Brain pericyte (primary cell): ENCODE measurements around the gene PRR35.

Experiments
- DNase-seq: peaks from one replicate; pipeline ENCODE4 v3.0.0-alpha.2; 2012; ENCODE audit warnings: low read depth, low spot score

Gene PRR35

DNA sequence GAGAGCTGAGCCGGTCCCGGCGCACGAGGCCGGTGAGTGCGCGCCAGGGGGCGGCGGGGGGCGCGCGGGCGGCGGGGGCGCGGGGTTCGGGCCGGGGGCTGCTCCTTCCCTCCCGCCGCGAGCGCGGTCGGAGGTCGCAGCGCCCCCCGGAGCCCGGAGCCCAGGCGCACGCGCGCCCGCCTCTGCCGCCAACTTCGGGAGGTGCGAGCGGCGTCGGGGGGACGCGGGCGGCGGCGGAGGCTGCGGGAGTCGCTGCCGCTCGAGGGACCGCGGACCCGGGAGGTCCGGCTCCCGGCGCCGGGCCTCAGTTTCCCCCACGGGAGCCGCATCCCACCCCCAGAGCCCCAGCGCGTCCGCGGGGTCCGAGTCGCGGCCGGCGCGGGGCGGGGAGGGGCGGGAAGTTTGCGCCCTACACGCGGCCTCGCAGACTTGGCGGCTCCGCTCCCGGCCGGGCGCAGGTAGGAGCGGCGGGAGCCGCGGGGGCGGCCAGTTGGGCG lies at the start of gene PRR35:
PRR35 (plus strand) TSS at position 191 of the 497 bp plus-strand sequence. CDS start 2,901 bp downstream, outside the sequence.
- no peak for DNase-seq

DNA sequence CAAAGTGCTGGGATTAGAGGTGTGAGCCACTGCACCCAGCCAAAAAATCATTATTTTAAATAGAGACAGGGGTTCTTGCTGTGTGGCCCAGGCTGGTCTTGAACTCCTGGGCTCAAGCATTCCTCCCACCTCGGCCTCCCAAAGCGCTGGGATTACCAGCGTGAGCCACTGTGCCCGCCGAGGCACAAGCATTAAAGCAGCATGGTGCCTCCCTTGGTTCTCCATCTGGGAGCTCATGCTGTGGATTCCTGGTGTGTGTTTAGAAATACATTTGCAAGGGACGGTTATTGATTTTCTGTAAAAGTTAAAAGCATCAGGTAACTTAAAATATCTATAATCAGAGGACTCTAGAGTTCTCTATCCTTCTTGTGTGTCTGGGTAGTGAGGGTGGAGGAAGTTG lies 47.4 kb upstream of the PRR35 start:
- DNase-seq: no peak

DNA sequence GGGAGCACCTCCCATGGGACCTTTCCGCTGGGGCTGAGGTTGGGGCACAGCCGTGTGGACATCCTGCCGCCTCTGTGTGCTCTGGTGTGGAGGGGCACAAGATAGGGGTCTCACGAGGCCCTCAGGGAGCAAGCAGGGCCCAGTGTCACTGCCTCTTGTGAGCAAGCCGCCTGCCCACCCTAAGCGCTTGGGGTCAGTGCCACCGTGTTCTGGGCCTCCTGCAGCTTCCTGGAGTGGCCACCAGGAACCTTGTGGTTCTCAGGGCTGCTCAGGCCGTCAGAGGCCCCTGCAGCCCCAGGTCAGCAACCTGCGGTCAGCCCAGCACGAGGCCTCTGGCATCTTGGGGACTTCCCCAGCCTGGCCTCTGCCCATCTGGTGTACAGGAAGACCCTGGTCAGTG lies 46.2 kb upstream of the PRR35 start:
- DNase-seq: no peak

DNA sequence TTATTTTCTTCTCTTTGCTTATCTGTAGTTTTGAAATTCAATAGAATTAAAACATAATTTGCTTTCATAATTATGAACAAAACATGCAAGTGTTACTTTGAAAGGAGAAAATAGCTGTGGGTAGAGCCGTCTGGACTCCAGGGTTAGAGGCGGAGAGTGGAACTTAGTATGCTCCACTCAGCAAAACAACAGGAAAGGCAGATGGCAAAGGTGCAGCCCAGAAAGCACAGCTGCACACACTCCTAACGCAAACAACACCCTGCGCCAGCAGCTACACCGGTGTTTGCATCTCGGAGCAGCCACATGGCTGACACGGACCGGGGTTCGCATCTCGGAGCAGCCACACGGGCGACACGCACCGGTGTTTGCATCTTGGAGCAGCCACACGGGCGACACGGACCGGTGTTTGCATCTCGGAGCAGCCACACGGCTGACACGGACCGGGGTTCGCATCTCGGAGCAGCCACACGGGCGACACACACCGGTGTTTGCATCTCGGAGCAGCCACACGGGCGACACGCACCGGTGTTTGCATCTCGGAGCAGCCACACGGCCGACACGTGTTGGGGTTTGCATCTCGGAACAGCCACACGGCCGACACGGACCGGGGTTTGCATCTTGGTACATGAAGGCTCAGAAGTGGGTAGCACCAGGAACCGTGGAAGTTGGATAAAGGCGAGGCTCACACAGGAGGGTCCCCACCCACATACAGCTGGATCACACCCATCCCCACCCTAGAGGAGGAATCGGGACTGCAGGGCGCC lies 44.8 kb upstream of the PRR35 start:
- no peak for DNase-seq

DNA sequence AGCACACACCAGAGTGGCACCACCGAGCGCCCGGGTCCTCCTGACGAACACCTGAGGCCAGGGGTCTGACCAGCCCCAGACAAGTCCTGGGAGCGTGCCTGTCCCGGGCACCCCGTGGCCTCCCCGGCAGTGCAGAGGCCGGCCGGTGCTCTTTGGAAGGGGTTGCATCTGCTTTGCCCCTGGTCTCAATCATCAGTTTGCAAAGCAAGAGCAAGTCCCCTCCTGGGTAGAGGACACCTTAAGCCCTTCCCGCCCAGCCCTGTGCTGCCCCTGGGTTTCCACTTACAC lies 44.3 kb upstream of the PRR35 start:
- DNase-seq: no peak

DNA sequence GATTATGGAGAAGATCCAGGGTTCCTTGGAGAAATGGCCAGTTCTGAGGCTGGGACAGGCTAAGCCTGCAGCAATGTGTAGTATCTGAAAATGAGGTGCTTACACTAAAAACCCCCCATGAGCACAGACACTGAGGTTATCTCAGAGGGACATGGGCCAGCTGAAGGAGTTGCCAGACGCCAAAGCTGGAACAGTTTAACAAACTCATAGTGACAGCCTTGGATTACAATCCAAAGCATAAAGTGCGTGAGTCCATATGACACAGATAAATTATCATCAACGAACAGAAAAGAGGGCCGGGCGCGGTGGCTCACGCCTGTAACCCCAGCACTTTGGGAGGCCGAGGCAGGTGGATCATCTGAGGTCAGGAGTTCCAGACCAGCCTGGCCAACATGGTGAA lies 43.9 kb upstream of the PRR35 start:
- no peak for DNase-seq

DNA sequence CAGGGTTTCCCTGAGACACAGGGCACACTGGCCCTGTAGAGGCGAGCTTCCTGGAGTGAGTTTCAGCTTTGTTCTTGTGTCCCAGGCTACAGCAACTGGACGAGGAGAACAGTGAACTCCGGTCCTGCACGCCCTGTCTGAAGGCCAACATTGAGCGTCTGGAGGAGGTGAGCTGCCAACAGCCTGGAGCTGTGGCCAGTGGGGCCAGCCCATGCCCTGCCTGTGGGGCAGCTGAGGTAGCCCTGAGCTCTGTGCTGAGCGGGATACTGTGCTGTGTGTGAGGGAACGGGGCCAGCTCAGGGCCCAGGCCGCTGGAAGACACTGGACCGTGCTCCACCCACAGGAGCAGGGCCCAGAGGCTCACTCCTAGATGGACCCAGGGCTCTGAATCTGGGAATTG lies 41.3 kb upstream of the PRR35 start:
- DNase-seq: no peak

DNA sequence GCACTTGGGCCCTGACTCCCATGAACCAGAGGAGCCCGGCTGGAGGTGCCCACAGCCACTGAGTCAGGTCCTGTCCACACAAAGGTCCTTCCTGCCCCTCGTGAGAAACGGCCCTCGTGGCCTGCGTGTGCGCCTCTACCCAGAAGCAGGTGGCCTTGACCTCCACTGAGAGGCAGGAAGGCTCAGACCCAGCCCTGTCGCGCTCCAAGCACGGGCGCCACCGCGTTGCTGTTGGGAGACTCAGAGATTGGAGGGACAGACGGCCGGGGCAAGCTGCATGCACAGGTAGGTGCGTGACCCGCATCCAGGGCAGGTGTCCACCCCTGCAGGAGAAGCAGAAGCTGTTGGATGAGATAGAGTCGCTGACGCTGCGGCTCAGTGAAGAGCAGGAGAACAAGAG lies 40.8 kb upstream of the PRR35 start:
- DNase-seq: no peak

DNA sequence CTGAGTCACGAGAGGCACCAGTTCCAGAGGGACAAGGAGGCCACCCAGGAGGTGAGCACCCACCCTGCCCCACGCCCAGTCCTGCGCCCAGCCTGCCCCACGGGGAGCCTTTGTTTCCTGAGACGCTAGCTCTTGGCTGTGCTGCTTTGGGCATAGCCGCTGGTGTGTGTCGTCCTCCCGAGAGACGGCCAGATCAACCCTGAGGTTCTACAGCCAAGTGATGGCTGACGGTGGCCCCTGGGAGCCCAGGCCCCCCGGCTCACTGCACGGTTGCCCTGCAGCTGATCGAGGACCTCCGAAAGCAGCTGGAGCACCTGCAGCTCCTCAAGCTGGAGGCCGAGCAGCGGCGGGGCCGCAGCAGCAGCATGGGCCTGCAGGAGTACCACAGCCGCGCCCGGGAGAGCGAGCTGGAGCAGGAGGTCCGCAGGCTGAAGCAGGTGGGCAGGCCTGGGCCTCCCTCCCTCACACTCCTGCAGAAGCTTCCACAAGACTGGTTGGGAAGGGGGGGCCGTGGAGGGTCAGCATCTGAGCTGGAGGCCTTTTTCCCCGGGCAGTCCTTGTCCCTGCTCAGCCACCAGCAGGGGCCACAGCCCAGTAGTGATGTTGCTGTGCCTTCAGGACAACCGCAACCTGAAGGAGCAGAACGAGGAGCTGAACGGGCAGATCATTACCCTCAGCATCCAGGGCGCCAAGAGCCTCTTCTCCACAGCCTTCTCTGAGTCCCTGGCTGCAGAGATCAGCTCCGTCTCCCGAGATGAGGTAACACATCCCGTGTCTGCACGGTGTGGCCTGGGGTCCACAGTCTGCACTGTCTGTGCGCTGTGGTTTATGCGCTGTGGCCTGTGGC lies 40.1 kb upstream of the PRR35 start:
- DNase-seq: no peak

DNA sequence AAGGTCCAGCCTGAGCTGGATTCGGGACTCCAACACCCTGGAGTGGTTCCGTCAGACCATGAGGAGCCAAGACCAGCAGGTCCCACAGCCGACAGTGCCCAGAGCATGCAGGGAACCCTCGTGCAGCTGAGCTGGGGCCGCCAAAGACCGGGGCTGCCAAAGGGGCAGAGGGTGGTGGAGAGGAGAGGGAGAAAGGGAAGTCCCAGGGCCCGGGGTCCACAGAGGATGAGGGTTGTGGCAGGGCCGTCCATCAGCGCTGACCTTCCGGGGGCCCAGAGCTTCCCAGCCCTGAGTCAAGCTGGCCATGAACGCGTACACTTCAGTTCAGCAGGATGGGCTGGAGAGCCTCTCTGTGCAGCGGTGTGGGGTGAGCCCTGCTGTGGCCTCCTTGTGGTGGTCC lies 39.3 kb upstream of the PRR35 start:
- DNase-seq: no peak

DNA sequence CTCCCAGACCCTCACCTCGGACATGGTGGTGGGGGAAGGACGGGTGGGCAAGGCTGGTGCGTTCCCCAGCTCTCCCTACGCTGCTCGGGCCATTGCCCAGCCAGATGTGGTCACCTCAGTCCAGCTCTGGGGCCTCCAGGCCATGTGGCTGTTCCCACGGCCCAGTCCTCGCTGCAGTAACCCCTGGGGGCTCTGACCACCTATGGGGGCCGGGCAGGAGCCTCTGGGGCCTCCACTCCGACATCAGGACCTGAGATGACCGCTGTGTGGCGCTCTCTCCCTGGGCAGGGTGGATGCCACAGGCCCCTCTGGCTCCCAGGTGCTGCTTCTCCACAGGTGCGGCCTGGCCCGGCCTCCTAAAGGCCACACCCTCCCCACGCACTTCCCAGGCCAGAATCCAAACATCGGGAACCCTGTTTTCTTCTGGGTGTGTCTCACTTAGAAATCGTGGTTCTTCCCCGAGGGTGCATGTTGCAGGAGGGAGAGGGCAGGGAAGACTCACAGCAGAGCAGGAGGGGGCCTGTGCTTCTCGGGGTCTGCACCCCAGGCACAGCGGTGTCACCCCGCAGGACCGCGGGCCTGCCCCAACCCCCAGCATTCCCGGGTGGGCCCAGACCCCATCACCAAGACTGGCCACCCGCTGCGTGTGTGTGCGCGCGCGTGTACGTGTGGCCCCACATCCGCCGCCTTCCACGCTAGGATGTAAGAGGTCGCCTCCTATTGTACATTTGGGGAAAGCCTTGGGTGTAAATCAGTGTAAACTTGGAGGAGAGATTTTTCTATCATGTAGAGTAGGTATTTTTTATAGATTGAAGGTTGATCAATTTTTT lies 38.6 kb upstream of the PRR35 start:
- no peak for DNase-seq

DNA sequence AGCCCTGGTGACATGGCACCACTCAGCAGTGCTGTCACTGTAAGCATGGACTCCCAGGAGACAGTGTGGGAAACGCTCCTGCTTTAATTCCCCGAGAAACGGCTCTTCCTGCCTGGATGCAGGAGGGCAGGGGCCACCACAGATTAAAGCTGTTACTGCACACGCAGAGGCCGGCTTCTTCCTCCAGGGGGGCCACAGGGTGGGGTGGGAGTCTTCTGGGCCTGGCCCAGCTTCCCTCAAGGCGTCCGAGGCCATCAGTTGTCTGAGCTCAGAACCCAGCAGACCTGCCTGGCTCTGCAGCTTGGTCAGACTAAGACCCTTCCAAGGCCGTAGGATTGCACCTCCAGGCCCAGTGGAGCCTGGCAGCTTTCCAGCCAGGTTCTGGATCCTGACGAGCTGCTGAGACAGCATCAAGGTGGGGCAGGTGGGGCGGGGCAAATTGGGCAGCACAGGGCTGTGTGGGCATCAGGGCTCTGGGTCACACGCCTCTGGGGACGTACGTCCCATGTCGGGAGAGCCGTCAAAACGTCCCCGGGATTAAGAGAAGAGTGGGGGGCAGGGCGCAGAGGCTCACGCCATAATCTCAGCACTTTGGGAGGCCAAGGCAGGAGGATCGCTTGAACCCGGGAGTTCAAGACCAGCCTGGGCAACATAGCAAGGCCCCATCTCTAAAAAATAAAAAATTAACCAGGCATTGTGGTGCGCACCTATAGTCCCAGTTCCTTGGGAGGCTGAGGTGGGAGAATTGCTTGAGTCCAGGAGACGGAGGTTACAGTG lies 37.7 kb upstream of the PRR35 start:
- DNase-seq: no peak

DNA sequence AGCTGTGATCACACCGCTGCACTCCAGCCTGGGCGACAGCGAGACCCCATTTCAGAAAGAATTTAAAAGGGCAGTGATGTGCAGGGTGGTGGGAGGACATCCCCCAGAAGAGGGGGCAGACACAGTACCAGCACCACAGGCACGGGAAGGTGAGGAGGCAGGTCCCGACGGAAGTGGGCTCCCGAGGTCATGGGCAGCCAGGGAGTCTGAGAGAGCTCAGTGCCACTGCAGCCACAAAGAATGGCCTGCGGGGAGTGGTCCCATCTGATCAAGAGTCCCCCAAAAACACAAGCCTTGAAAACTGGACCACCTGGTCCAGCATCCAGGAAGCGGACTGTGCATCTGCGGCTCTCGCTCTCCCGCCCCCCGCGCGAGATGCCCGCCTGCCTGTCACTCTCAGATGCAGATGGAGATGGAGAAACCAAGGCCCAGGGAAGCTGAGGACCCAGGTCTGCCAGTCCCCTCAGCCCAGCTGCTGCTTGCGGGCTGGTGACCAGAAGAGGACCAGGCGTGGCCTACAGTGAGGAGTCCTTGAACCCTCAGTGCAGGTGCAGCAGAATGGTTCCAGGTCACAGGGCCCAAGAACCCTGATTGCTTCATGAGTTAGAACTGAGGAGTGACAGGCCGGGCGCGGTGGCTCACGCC lies 37.0 kb upstream of the PRR35 start:
- DNase-seq: no peak

DNA sequence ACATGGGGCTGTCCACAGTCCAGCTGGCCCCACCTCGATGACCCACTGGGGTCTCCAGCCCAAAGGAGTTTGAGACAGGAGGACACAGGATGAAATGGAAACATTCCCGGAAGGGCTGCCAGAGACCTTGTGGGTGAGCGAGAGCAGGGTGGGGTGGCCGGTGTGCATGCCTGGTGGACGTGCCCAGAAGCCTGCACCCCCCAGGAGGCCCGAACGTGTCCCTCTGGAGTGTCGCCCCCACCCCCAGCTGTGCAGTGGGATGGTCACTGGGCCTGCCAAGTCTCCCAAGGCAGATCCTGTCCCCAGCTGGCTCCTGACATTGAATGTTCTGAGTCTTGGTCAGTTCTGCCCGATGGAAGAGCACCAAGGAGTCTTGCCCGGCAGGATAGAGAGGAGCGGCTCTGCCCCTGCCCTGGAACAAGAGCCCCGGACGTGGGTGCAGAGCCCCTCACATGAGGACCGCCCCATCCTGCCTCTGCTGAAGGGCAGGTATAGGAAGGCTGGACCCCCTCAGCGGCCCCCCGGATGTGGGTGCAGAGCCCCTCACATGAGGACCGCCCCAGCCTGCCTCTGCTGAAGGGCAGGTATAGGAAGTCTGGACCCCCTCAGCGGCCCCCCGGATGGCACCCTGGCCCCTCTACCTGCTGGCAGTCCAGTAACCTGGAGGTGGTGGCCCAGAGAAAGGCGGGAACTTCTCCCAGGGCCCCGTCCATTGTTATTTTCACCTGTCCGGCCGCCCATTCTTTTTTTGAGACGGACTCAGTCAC lies 35.7 kb upstream of the PRR35 start:
- DNase-seq: no peak

DNA sequence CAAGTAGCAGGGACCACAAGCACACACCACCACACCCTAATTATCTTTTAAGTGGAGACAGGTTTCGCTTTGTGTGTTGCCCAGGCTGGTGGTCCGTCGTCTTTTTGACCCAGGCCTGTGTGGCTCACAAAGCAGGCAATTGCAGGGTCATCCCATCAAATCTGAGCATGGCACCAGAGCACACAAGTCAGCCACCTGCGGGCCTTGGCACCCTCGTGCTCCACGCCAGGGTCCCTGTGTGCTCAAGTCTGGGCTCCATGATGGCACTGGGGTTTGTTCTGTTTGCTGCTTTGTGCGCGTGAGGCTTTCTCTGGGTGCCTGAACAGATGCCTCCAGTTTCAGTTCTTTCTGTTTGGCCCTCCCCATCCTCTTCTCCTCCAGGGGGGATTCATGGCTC lies 35.1 kb upstream of the PRR35 start:
- DNase-seq: no peak

DNA sequence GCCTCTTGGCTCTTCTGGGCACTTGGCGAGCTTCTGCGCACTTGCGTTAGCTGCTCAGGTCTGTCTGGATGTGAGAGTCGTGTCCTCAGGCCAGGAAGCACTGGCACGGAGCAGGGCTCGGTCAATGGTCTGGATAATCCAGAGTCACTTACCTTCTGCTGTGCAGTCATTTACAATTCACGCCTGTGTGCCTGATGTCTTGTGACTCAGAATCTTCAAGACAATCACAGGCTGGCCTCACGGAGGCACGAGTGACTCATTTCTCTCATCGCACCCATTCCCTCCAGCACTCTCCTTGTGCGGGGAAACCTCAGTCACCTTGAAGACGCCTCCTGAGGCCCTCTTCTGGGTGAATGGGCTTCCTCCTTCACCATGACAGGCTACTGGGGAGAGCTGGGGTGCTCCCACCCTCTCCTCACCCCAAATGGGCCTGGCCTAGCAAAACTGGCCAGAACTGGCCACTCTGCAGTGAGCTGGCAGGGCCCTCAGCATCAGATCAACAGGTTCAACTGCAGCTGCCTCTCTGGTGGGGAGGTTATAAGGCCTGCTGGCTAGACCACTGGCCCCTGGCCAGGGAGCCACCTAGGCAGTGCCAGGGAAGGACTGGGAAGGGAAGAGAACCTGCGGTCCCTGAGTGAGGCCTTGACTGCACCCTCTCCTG lies 34.5 kb upstream of the PRR35 start:
- DNase-seq: no peak

DNA sequence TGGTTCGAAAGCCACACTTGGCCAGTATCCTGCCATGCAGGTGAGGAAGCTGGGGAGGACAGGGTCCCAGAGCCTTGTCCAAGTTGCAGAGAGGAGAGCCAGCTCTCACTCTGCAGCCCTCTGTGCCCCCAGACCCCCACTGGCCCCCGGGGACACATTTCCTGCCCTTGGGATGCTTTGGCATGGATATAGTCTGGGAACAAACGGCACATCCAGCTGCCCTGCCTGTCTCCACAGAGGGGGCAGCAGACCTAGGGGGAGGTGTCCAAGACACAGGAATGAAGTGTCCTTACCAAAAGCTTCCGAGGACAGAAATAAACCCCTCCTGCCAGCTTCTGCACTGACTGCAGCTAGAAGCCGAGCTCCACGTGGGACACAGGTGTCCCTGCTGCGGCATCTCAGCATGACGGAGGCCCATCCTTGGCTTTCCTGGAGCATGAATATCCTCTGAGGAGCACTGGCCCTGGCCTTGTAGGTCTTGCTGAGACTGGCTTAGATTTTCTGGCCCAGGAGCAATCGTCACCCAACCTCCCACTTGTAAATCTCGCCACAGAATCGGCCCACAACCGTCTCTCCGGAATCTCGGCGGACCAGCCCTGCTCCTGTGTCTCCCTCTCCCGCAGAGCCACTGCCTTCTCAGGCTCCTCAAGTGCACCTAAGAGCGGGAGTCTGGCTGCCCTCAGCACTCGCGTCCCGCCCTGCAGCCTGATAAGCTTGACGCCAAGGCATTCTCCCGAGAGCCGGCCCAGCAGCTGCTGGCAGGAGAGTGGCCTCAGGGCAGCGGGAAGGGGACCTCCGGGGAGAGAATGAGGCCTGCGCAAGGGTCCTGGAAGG lies 33.8 kb upstream of the PRR35 start:
- DNase-seq: no peak

DNA sequence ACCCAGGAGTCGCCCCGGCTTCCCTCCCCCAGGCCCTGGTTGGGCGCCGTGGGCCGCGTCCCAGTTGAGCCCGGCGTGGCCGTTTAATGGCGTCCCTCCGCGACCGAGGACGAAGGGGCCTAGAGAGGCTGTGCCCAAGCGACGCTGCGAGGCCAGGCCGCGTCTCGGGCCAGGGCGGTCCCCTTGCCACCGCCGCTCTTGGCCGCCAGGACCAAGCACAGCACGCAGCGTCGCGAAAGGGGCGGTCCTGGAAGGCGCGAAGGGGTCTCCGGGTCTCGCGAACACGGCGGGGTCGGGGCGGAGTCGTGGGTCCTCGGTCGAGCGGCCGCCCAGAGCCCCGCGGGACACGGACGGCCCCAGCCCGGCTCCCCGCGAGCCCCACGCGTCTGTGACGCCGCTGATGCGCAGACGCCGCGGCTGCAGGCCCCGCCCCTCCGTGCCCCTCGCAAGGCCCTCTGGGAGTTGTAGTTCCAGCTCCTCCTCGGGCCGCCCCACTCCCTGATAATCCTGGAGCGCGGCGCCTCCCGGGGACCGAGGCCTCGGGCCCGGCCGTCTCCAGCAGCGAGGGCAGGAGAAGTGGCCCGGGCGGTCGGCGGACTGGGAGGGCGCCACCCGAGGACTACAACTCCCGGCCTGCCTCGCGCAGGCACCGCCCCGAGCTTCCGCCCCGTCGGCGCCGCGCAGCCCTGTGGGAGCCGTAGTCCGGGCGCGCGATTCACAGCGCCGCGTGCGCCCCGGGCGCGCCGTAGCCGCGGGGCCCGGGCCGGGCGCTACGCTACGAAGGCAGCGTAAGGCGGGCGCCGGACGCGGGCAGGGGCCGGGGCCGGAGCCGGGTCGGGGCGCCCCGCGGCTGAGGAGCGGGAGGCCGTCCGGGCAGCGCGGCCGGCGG lies 32.9 kb upstream of the PRR35 start, which contains the start of gene CAPN15:
CAPN15 (plus strand) TSS at position 698 of the 889 bp plus-strand sequence. CDS start 19,127 bp downstream, outside the sequence.
- DNase-seq: peak; percentile 72
